Activated T-helper 1 cell treated with anti-CD3 and anti-CD28 coated beads, Interleukin-12 subunit alpha, Interleukin-12 subunit beta, Interleukin-2, Interleukin-4 antibody, amounts not matched to agents 30 ng/mL and 10 ng/mL and 1 ng/mL, durations not matched to agents 14 hours and 24 hours and 36 hours (primary cell): Measurements from ENCODE around the gene TNRC6B. TPM values are rescaled to one million over a fixed set of nuclear protein-coding genes. Genes with fewer than 3 reads are reported as not detected.
"Not testable (repeated sequence)": the region's sequence is repeated elsewhere in the genome, so short reads cannot be mapped to it uniquely, and the experiment has no call there.

ENCODE experiments used
- DNase-seq: peaks from one replicate; pipeline ENCODE4 v3.0.0; 2021; ENCODE audit warnings: low spot score
- H3K27ac Mint-ChIP-seq: one replicate; pipeline ENCODE4 v1.8.0; 2021; ENCODE audit warnings: mild to moderate bottlenecking, mixed read lengths
- H3K27me3 Mint-ChIP-seq: one replicate; pipeline ENCODE4 v1.8.0; 2022; ENCODE audit warnings: mild to moderate bottlenecking, moderate library complexity, mixed read lengths; ENCODE audit not compliant: insufficient read depth
- H3K36me3 Mint-ChIP-seq: one replicate; pipeline ENCODE4 v1.8.0; 2021; ENCODE audit warnings: low read depth, mixed read lengths
- H3K4me1 Mint-ChIP-seq: one replicate; pipeline ENCODE4 v1.8.0; 2021; ENCODE audit warnings: low read depth, mixed read lengths
- H3K4me3 Mint-ChIP-seq: one replicate; pipeline ENCODE4 v1.8.0; 2021; ENCODE audit warnings: mild to moderate bottlenecking, moderate library complexity, mixed read lengths
- H3K9me3 Mint-ChIP-seq: one replicate; pipeline ENCODE4 v1.8.0; 2021; ENCODE audit warnings: mixed read lengths
- intact Hi-C: fragments of 100-400 bp; cut with micrococcal nuclease; formaldehyde crosslinking; loops from one replicate; pipeline ENCODE4 v1.15.1; 2024
- total RNA-seq: library from RNA; stranded (reverse); gene quantifications from 2 replicates; pipeline ENCODE4 v1.2.3, GENCODE V29; 2022

TNRC6B gene
- 26.2 and 30.9 TPM in 2 replicates for total RNA-seq

- no peaks in the 10 kb centered on the region for H3K9me3 Mint-ChIP-seq
- peak within 1 kb of the TSS; percentile 87 for H3K4me3 Mint-ChIP-seq
- peak; percentile 79 for DNase-seq
- H3K27me3 Mint-ChIP-seq = no peaks in the 10 kb centered on the region
- intact Hi-C loops = loop anchor here (1.0 to 5.0 kb wide), 18 partner anchors 18 to 1029 kb away; partner anchors contain the start of genes ADSL, ATF4, L3MBTL2 and RPS19BP1
- peak within 1 kb of the TSS; percentile 92 for H3K27ac Mint-ChIP-seq
- H3K4me1 Mint-ChIP-seq = peaks cover 56% of the 10 kb centered on the region
- peaks cover 2% of the 10 kb centered on the region for H3K36me3 Mint-ChIP-seq
These were observed at the start of gene TNRC6B for GRCh38 chr22:40177738-40178416. TSS of gene TNRC6B (plus strand) at chr22:40177925. CDS start at chr22:40178136, 211 bp downstream.

- Mint-ChIP-seq H3K36me3 (peaks cover 22% of the 10 kb centered on the region), H3K27me3 (no peaks in the 10 kb centered on the region), H3K9me3 (no peaks in the 10 kb centered on the region), H3K4me3 (peak overlapping the region; percentile 55), H3K4me1 (peaks cover 32% of the 10 kb centered on the region), H3K27ac (peak overlapping the region; percentile 82)
- peak; percentile 31 for DNase-seq
- intact Hi-C loops = loop anchor here (2.0 kb wide), 1 partner anchor 48 kb away; the partner anchor contains the start of gene TNRC6B
These were observed 48.7 kb upstream of the TNRC6B start for GRCh38 chr22:40128989-40129388.

GRCh38 chr22:40137132-40137531, 40.6 kb upstream of the TNRC6B start:
- H3K4me3 Mint-ChIP-seq = no peak overlapping the region
- H3K27me3 Mint-ChIP-seq = no peaks in the 10 kb centered on the region
- intact Hi-C loops = no loop called here
- no peaks in the 10 kb centered on the region for H3K9me3 Mint-ChIP-seq
- no peak for DNase-seq
- no peaks in the 10 kb centered on the region for H3K4me1 Mint-ChIP-seq
- no peak overlapping the region for H3K27ac Mint-ChIP-seq
- peaks cover 11% of the 10 kb centered on the region for H3K36me3 Mint-ChIP-seq

- H3K4me3 Mint-ChIP-seq = no peak overlapping the region
- H3K27ac Mint-ChIP-seq = no peak overlapping the region
- intact Hi-C loops = no loop called here
- peaks cover 7% of the 10 kb centered on the region for H3K36me3 Mint-ChIP-seq
- H3K27me3 Mint-ChIP-seq = no peaks in the 10 kb centered on the region
- no peak for DNase-seq
- H3K9me3 Mint-ChIP-seq = no peaks in the 10 kb centered on the region
- H3K4me1 Mint-ChIP-seq = no peaks in the 10 kb centered on the region
These were observed 38.9 kb upstream of the TNRC6B start for GRCh38 chr22:40138866-40139265.

- no peaks in the 10 kb centered on the region for H3K9me3 Mint-ChIP-seq
These were observed 30.1 kb upstream of the TNRC6B start for GRCh38 chr22:40147388-40148176.

GRCh38 chr22:40153192-40153591, 24.5 kb upstream of the TNRC6B start:
- H3K36me3 Mint-ChIP-seq = peaks cover 2% of the 10 kb centered on the region

More at GRCh38 chr22:40147388-40148176, 30.1 kb upstream of the TNRC6B start:
- intact Hi-C loops = no loop called here
- no peak overlapping the region for H3K27ac Mint-ChIP-seq
- H3K4me3 Mint-ChIP-seq = no peak overlapping the region
- peaks cover 4% of the 10 kb centered on the region for H3K36me3 Mint-ChIP-seq
- no peaks in the 10 kb centered on the region for H3K27me3 Mint-ChIP-seq
- H3K4me1 Mint-ChIP-seq = no peaks in the 10 kb centered on the region
- DNase-seq = no peak

GRCh38 chr22:40153705-40154104, 24.0 kb upstream of the TNRC6B start:
- Mint-ChIP-seq H3K4me3 (no peak overlapping the region), H3K27me3 (no peaks in the 10 kb centered on the region), H3K27ac (no peak overlapping the region), H3K36me3 (peaks cover 2% of the 10 kb centered on the region), H3K9me3 (no peaks in the 10 kb centered on the region), H3K4me1 (peaks cover 10% of the 10 kb centered on the region)
- DNase-seq = no peak
- intact Hi-C loops = no loop called here

More at GRCh38 chr22:40153192-40153591, 24.5 kb upstream of the TNRC6B start:
- no peaks in the 10 kb centered on the region for H3K27me3 Mint-ChIP-seq
- H3K4me3 Mint-ChIP-seq = no peak overlapping the region
- DNase-seq = no peak
- H3K4me1 Mint-ChIP-seq = peaks cover 10% of the 10 kb centered on the region
- intact Hi-C loops = no loop called here
- H3K9me3 Mint-ChIP-seq = no peaks in the 10 kb centered on the region
- H3K27ac Mint-ChIP-seq = no peak overlapping the region

GRCh38 chr22:40156001-40156516, 21.7 kb upstream of the TNRC6B start:
- Mint-ChIP-seq H3K36me3 (peaks cover 1% of the 10 kb centered on the region), H3K4me3 (no peak overlapping the region), H3K9me3 (no peaks in the 10 kb centered on the region), H3K27ac (no peak overlapping the region), H3K4me1 (peaks cover 10% of the 10 kb centered on the region), H3K27me3 (no peaks in the 10 kb centered on the region)
- no peak for DNase-seq
- intact Hi-C loops = loop anchor here (2.0 kb wide), 1 partner anchor 37 kb away; no protein-coding TSS in a partner anchor

GRCh38 chr22:40156682-40157081, 21.0 kb upstream of the TNRC6B start:
- intact Hi-C loops = loop anchor here (2.0 kb wide), 1 partner anchor 38 kb away; no protein-coding TSS in a partner anchor
- not testable (repeated sequence) for H3K4me3 Mint-ChIP-seq, H3K27me3 Mint-ChIP-seq, H3K9me3 Mint-ChIP-seq, H3K4me1 Mint-ChIP-seq, H3K27ac Mint-ChIP-seq, H3K36me3 Mint-ChIP-seq, DNase-seq

- H3K27ac Mint-ChIP-seq = no peak overlapping the region
These were observed 20.3 kb upstream of the TNRC6B start for GRCh38 chr22:40157330-40157945.

GRCh38 chr22:40161194-40161593, 16.5 kb upstream of the TNRC6B start:
- H3K27ac Mint-ChIP-seq = no peak overlapping the region
- H3K4me3 Mint-ChIP-seq = no peak overlapping the region
- H3K9me3 Mint-ChIP-seq = peaks cover 11% of the 10 kb centered on the region
- DNase-seq = no peak
- no peaks in the 10 kb centered on the region for H3K4me1 Mint-ChIP-seq
- intact Hi-C loops = no loop called here
- peaks cover 14% of the 10 kb centered on the region for H3K36me3 Mint-ChIP-seq
- no peaks in the 10 kb centered on the region for H3K27me3 Mint-ChIP-seq

More at GRCh38 chr22:40157330-40157945, 20.3 kb upstream of the TNRC6B start:
- no peaks in the 10 kb centered on the region for H3K27me3 Mint-ChIP-seq
- H3K36me3 Mint-ChIP-seq = peaks cover 3% of the 10 kb centered on the region
- DNase-seq = no peak
- no peaks in the 10 kb centered on the region for H3K9me3 Mint-ChIP-seq
- peaks cover 10% of the 10 kb centered on the region for H3K4me1 Mint-ChIP-seq
- intact Hi-C loops = loop anchor here (2.0 kb wide), 1 partner anchor 39 kb away; no protein-coding TSS in a partner anchor
- H3K4me3 Mint-ChIP-seq = no peak overlapping the region

GRCh38 chr22:40165537-40165936, 12.2 kb upstream of the TNRC6B start:
- H3K27ac Mint-ChIP-seq, H3K27me3 Mint-ChIP-seq, intact Hi-C loops, DNase-seq, H3K4me1 Mint-ChIP-seq, H3K4me3 Mint-ChIP-seq: not testable (repeated sequence)
- peaks cover 14% of the 10 kb centered on the region for H3K9me3 Mint-ChIP-seq
- peaks cover 15% of the 10 kb centered on the region for H3K36me3 Mint-ChIP-seq
